A673 (cell line): ENCODE results near the gene MATN4. TPM values are rescaled to one million over a fixed set of nuclear protein-coding genes. Genes with fewer than 3 reads are reported as not detected.

Source experiments
- BruUV-seq: library from RNA; stranded (reverse); fragments of 400-500 nt; replicated peaks from 2 replicates; lab custom pipeline; 2021; lab: Mats Ljungman, UMichigan
- CTCF ChIA-PET: fragments of 300-600 bp; sonication (Branson Sonifier 250); formaldehyde crosslinking; loops from one replicate; lab custom pipeline; 2022; ENCODE audit warnings: antibody characterized with exemption; lab: Charles Lee
- POLR2A ChIA-PET: fragments of 300-600 bp; sonication (Branson Sonifier 250); formaldehyde crosslinking; loops from one replicate; lab custom pipeline; 2022; ENCODE audit warnings: antibody characterized with exemption; ENCODE audit not compliant: low non-redundant PET; lab: Charles Lee
- DNase-seq: peaks from one replicate; pipeline ENCODE4 v3.0.0-alpha.2; 2015; ENCODE audit warnings: low spot score
- H3K27ac ChIP-seq: fragments of 200-600 bp; sonication (generic); 2 replicates; pipeline ENCODE4 v1.5.1; 2016; ENCODE audit warnings: mixed run types, low read depth, mild to moderate bottlenecking, mixed read lengths, antibody characterized with exemption, low read length; ENCODE audit not compliant: poor library complexity, severe bottlenecking
- H3K27me3 ChIP-seq: fragments of 200-600 bp; sonication (generic); replicated peaks from 2 replicates; pipeline ENCODE4 v1.6.1; 2017; ENCODE audit warnings: mixed run types, low read depth, mild to moderate bottlenecking, mixed read lengths, antibody characterized with exemption, low read length; ENCODE audit not compliant: insufficient read depth, poor library complexity
- H3K36me3 ChIP-seq: fragments of 200-600 bp; sonication (generic); 2 replicates; pipeline ENCODE4 v1.6.1; 2016; ENCODE audit warnings: mixed run types, mild to moderate bottlenecking, mixed read lengths, antibody characterized with exemption, low read length; ENCODE audit not compliant: insufficient read depth, poor library complexity, severe bottlenecking
- H3K4me1 ChIP-seq: fragments of 200-600 bp; sonication (generic); 2 replicates; pipeline ENCODE4 v1.6.1; 2017; ENCODE audit warnings: mixed run types, mild to moderate bottlenecking, mixed read lengths, antibody characterized with exemption, low read length; ENCODE audit not compliant: insufficient read depth, poor library complexity, severe bottlenecking
- H3K4me3 ChIP-seq: fragments of 200-600 bp; sonication (generic); 2 replicates; pipeline ENCODE4 v1.5.1; 2016; ENCODE audit warnings: low read depth, mixed run types, mild to moderate bottlenecking, mixed read lengths, low read length; ENCODE audit not compliant: poor library complexity, severe bottlenecking
- H3K9me3 ChIP-seq: fragments of 200-600 bp; sonication (generic); 2 replicates; pipeline ENCODE4 v1.6.1; 2016; ENCODE audit warnings: mixed run types, low read depth, mild to moderate bottlenecking, mixed read lengths, antibody characterized with exemption, low read length; ENCODE audit not compliant: poor library complexity, severe bottlenecking
- EZH2 ChIP-seq: fragments of 200-600 bp; sonication (generic); IDR thresholded peaks from 2 replicates; pipeline ENCODE4 v1.6.1; 2017; ENCODE audit warnings: borderline replicate concordance, low read depth, mild to moderate bottlenecking, mixed read lengths, antibody characterized with exemption, low read length; ENCODE audit not compliant: poor library complexity, severe bottlenecking
- intact Hi-C: fragments of 100-400 bp; cut with micrococcal nuclease; formaldehyde crosslinking; loops from one replicate; pipeline ENCODE4 v1.10.0; 2022; ENCODE audit not compliant: unreplicated experiment
- total RNA-seq: library from RNA; stranded (reverse); gene quantifications from 2 replicates; pipeline ENCODE4 v1.2.3, GENCODE V29; 2021
- TF ChIP-seq, protein P1 (sequence below): fragments of 300-800, 200-600 bp; sonication (generic); conservative IDR thresholded peaks from 2 replicates; pipeline ENCODE4 v1.5.1; 2017; ENCODE audit warnings: low read depth, mild to moderate bottlenecking, antibody characterized with exemption, low read length, moderate library complexity, mixed read lengths

Gene MATN4
- total RNA-seq, 1 experiment from 2014 or later, result 0.28 TPM

- ChIA-PET POLR2A (no interaction called here), CTCF (no interaction called here)
- BruUV-seq, result no TSS peak
- Histone ChIP-seq H3K4me3 (no peak overlapping the region), H3K4me1 (peaks cover 28% of the 10 kb centered on the region), H3K27me3 (no peaks in the 10 kb centered on the region), H3K27ac (no peak overlapping the region), H3K9me3 (no peaks in the 10 kb centered on the region), H3K36me3 (no peaks in the 10 kb centered on the region)
- TF ChIP-seq, protein P1, sequence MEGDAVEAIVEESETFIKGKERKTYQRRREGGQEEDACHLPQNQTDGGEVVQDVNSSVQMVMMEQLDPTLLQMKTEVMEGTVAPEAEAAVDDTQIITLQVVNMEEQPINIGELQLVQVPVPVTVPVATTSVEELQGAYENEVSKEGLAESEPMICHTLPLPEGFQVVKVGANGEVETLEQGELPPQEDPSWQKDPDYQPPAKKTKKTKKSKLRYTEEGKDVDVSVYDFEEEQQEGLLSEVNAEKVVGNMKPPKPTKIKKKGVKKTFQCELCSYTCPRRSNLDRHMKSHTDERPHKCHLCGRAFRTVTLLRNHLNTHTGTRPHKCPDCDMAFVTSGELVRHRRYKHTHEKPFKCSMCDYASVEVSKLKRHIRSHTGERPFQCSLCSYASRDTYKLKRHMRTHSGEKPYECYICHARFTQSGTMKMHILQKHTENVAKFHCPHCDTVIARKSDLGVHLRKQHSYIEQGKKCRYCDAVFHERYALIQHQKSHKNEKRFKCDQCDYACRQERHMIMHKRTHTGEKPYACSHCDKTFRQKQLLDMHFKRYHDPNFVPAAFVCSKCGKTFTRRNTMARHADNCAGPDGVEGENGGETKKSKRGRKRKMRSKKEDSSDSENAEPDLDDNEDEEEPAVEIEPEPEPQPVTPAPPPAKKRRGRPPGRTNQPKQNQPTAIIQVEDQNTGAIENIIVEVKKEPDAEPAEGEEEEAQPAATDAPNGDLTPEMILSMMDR, result no peak
- no peak for TF ChIP-seq EZH2
- DNase-seq, result no peak
- intact Hi-C loops, result no loop called here
Measured at GRCh38 chr20:45350217-45350616, 42.1 kb upstream of the MATN4 start.

DNA sequence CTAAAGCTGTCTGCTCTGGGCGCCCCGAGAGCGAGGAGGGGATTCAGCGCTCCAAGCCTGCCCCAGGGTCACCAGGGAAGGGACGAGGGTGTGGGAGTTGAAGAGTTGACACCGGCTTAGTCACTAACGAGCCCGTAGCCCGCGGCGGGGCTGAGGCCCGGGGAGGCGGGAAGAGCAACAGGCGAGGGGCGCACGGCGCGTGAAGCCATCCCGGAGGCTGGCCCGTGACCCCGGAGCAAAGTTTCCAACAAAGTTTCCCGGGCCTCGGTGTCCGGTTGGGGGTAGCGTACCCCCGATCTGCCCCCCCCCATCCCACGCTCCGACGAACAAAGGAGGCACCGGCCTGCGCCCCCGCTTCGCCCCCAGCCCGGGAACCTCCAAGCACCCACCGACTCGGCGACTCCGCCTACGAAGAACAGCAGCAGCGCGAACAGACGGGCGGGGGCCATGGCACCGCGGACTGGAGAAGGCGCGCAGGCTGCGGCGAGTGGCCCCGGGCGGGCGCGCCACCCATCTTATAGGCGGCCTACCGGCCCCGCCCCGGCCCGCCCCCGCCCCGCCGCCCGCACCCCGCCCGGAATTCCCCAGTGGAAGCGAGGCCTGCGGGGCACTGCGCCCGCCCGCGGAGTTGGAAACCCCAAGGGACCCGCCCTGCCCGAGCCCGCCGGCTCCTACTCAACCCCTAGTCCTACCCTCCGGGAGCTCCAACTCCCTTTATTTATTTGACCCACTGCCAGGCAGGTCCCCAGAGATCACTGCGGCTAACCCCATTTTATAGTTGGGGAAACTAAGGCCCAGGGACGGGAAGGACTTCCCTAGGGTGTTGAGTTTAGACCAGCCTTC, 40.1 kb upstream of the MATN4 start, which contains the start of gene SDC4:
Gene SDC4, minus strand, starts transcription at position 489 of the 843 bp plus-strand sequence. Its CDS starts 40 bp downstream, at position 449.
- intact Hi-C loops, result no loop called here
- no peaks in the 10 kb centered on the region for H3K36me3 ChIP-seq
- ChIA-PET POLR2A (no interaction called here), CTCF (interaction anchor here (0.8 kb wide), 1 partner anchor 15 kb away, joined by 3 read pairs; the partner anchor contains the start of gene SYS1)
- H3K27ac ChIP-seq, result peak within 1 kb of the TSS; percentile 85
- TF ChIP-seq EZH2, result no peak
- TF ChIP-seq, protein P1, result no peak
- no peaks in the 10 kb centered on the region for H3K27me3 ChIP-seq
- no TSS peak for BruUV-seq
- H3K4me1 ChIP-seq, result peaks cover 47% of the 10 kb centered on the region
- peak within 1 kb of the TSS; percentile 65 for H3K4me3 ChIP-seq
- DNase-seq, result peak; percentile 64
- no peaks in the 10 kb centered on the region for H3K9me3 ChIP-seq

DNA sequence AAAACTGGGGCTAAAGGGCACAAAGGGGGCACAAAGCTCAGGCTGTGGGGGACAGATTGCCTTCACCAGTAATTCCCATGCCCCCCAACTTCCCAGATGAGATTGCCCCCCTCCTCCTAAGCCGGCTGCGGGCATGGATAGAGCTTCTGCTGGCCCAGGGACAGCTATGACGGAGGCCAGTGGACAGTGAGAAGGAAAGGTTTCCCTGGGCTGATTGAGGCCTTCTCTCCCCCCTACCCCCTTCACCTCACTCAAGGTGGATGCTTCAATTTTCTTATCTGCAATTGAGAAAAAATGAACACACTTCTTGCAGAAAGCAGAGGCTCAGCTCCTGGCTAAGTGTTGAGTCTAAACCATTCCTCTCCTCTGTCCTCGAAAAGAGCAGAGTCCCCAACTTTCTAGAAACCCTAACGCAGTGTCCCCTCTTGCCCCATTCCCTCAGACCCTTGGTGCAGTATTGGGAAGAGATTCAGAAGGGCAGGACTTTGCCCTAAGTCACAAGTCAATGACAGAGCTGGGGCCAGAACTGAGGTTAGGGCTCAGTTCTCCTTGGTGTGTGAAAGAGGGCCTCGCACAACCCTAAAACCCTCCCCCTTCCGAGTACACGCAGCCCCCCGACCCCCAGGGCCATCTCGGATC, 39.3 kb upstream of the MATN4 start:
- Histone ChIP-seq H3K9me3 (no peaks in the 10 kb centered on the region), H3K27ac (peak overlapping the region; percentile 85), H3K36me3 (no peaks in the 10 kb centered on the region), H3K4me1 (peaks cover 47% of the 10 kb centered on the region), H3K4me3 (peak overlapping the region; percentile 65), H3K27me3 (no peaks in the 10 kb centered on the region)
- no peak for TF ChIP-seq EZH2
- TF ChIP-seq, protein P1, result no peak
- CTCF ChIA-PET, result interaction anchor here (0.8 kb wide), 1 partner anchor 16 kb away, joined by 3 read pairs; the partner anchor contains the start of gene SYS1
- no peak for DNase-seq
- POLR2A ChIA-PET, result interaction anchor here (0.6 kb wide), 1 partner anchor 15 kb away, joined by 4 read pairs; the partner anchor contains the start of gene SYS1
- BruUV-seq, result TSS peak; percentile 56
- intact Hi-C loops, result no loop called here
